Thyroid gland (tissue), 4 donors: Measurements from ENCODE around the gene GUK1. TPM values are rescaled to one million over a fixed set of nuclear protein-coding genes. Genes with fewer than 3 reads are reported as not detected.

Source experiments
- DNase-seq, 2 donors: peaks; one replicate each; pipeline ENCODE4 v3.0.0-alpha.2; 2019
- H3K27ac ChIP-seq, 3 donors: fragments of 200-600 bp; sonication (generic); 1 replicate in 2 of 3; 2 replicates in 1 of 3; pipeline ENCODE4 v1.5.1; 2016 to 2019; ENCODE audit warnings: mild to moderate bottlenecking in 1 of 3, moderate library complexity in 1 of 3
- H3K27me3 ChIP-seq: fragments of 200-600 bp; sonication (generic); one replicate; pipeline ENCODE4 v1.5.1; 2019
- H3K36me3 ChIP-seq, 2 donors: fragments of 200-600 bp; sonication (generic); one replicate each; pipeline ENCODE4 v1.5.1; 2016 to 2019
- H3K4me1 ChIP-seq, 2 donors: fragments of 200-600 bp; sonication (generic); one replicate each; pipeline ENCODE4 v1.5.1; 2017 to 2019
- H3K4me3 ChIP-seq, 3 donors: fragments of 200-600 bp; sonication (generic); replicated peaks in 1 of 3; 1 replicate in 2 of 3; 2 replicates in 1 of 3; pipeline ENCODE4 v1.5.1; 2016; ENCODE audit warnings: mild to moderate bottlenecking in 1 of 3
- H3K9me3 ChIP-seq: fragments of 200-600 bp; sonication (generic); one replicate; pipeline ENCODE4 v1.5.1; 2017
- CTCF ChIP-seq, 6 experiments: fragments of 200-600 bp in 3 of 6; fragments of 450-650 bp in 3 of 6; sonication (generic) in 3 of 6; IDR thresholded peaks; one replicate each; pipeline ENCODE4 v1.5.1; 2016 to 2019; ENCODE audit warnings: antibody characterized with exemption in 6 of 6, mild to moderate bottlenecking in 2 of 6, inconsistent platforms in 1 of 6, moderate library complexity in 1 of 6
- POLR2A ChIP-seq, 2 donors: fragments of 450-650 bp; IDR thresholded peaks; one replicate each; pipeline ENCODE4 v1.6.1; 2017; ENCODE audit warnings: antibody characterized with exemption in 2 of 2, mild to moderate bottlenecking in 2 of 2, moderate library complexity in 1 of 2
- WGBS, 2 donors: methylation state at CpG; one replicate each; pipeline ENCODE4 v1.1.5; 2017; 5-methylcytosine and 5-hydroxymethylcytosine counted together
- intact Hi-C: fragments of 100-400 bp; cut with DNase I; formaldehyde crosslinking; loops from one replicate; pipeline ENCODE4 v1.15.1; 2023
- total RNA-seq, 4 donors: library from RNA; depleted of rRNA; stranded (reverse); fragments of >200 nt; gene quantifications; one replicate each; pipeline ENCODE4 v1.2.3, GENCODE V29; 2016

The GUK1 gene
- total RNA-seq, 4 donors from 2014 or later: 157 to 385 (median 283) TPM

GRCh38 chr1:228144993-228145343 lies 4.9 kb downstream of the GUK1 start:
- H3K36me3 ChIP-seq: peaks cover 12 to 16% of the 10 kb centered on the region in 2 donors
- H3K4me3 ChIP-seq: no peak overlapping the region
- intact Hi-C loops: loop anchor here (5.0 kb wide), 1 partner anchor 38 kb away; the partner anchor contains the start of gene MRPL55
- no peak for TF ChIP-seq CTCF (IDR thresholded peaks at IDR 0.05)
- no peak for TF ChIP-seq POLR2A (IDR thresholded peaks at IDR 0.05)
- no peak overlapping the region for H3K27ac ChIP-seq
- H3K9me3 ChIP-seq: no peaks in the 10 kb centered on the region
- 92 to 100% methylated on average over 1 to 5 of the region's 8 CpGs for WGBS, 2 donors
- no peaks in the 10 kb centered on the region for H3K27me3 ChIP-seq
- H3K4me1 ChIP-seq: peaks cover 23 to 55% of the 10 kb centered on the region in 2 donors
- DNase-seq: no peak

GRCh38 chr1:228145463-228146416 lies 5.7 kb downstream of the GUK1 start:
- Histone ChIP-seq H3K36me3 (peaks cover 12 to 16% of the 10 kb centered on the region in 2 donors), H3K4me1 (peaks cover 23 to 62% of the 10 kb centered on the region in 2 donors), H3K9me3 (no peaks in the 10 kb centered on the region), H3K27me3 (no peaks in the 10 kb centered on the region), H3K4me3 (no peak overlapping the region), H3K27ac (no peak overlapping the region)
- no peak for TF ChIP-seq POLR2A (IDR thresholded peaks at IDR 0.05)
- DNase-seq: no peak
- WGBS, 2 donors: 93 to 94% methylated on average over 14 to 17 of the region's 31 CpGs
- intact Hi-C loops: no loop called here

GRCh38 chr1:228146417-228147150 lies 6.5 kb downstream of the GUK1 start:
- peaks cover 15 to 62% of the 10 kb centered on the region in 2 donors for H3K4me1 ChIP-seq
- H3K27me3 ChIP-seq: no peaks in the 10 kb centered on the region
- no peaks in the 10 kb centered on the region for H3K9me3 ChIP-seq
- H3K36me3 ChIP-seq: peaks cover 12 to 16% of the 10 kb centered on the region in 2 donors
- no peak overlapping the region for H3K4me3 ChIP-seq
- no peak overlapping the region for H3K27ac ChIP-seq
- 84 to 93% methylated on average over 8 to 14 of the region's 18 CpGs for WGBS, 2 donors
- no peak for DNase-seq
- no peak for TF ChIP-seq CTCF (IDR thresholded peaks at IDR 0.05)
- no peak for TF ChIP-seq POLR2A (IDR thresholded peaks at IDR 0.05)
- intact Hi-C loops: no loop called here

- H3K36me3 ChIP-seq: peaks cover 12 to 16% of the 10 kb centered on the region in 2 donors
- TF ChIP-seq POLR2A (IDR thresholded peaks at IDR 0.05) (no peak), CTCF (IDR thresholded peaks at IDR 0.05) (no peak)
- no peak for DNase-seq
- WGBS, 2 donors: 95 to 99% methylated on average over 8 to 17 of the region's 20 CpGs
- H3K9me3 ChIP-seq: no peaks in the 10 kb centered on the region
- H3K4me1 ChIP-seq: peaks cover 8 to 58% of the 10 kb centered on the region in 2 donors
- H3K4me3 ChIP-seq: no peak overlapping the region
- intact Hi-C loops: no loop called here
- H3K27ac ChIP-seq: no peak overlapping the region
- H3K27me3 ChIP-seq: no peaks in the 10 kb centered on the region
Measured at GRCh38 chr1:228147151-228147693, 7.1 kb downstream of the GUK1 start.

GRCh38 chr1:228147768-228148167 lies 7.7 kb downstream of the GUK1 start:
- peaks cover 3 to 52% of the 10 kb centered on the region in 2 donors for H3K4me1 ChIP-seq
- H3K9me3 ChIP-seq: no peaks in the 10 kb centered on the region
- H3K27ac ChIP-seq: peak overlapping the region in 1 of 3 donors; percentile 76
- no peak overlapping the region for H3K4me3 ChIP-seq
- H3K27me3 ChIP-seq: no peaks in the 10 kb centered on the region
- TF ChIP-seq CTCF (IDR thresholded peaks at IDR 0.05): no peak
- TF ChIP-seq POLR2A (IDR thresholded peaks at IDR 0.05): no peak
- WGBS, 2 donors: 91 to 95% methylated on average over 4 of the region's 4 CpGs
- intact Hi-C loops: no loop called here
- peaks cover 12 to 16% of the 10 kb centered on the region in 2 donors for H3K36me3 ChIP-seq
- no peak for DNase-seq
